Measurements from ENCODE around the gene CYP2J2.
"Not testable (repeated sequence)": the region's sequence is repeated elsewhere in the genome, so short reads cannot be mapped to it uniquely, and the experiment has no call there.

The CYP2J2 gene

GRCh38 chr1:59857679-59858354 lies 68.8 kb downstream of the CYP2J2 start:
- DNase-seq, result no peak

GRCh38 chr1:59856725-59857338 lies 69.7 kb downstream of the CYP2J2 start:
- no peak for DNase-seq

DNA sequence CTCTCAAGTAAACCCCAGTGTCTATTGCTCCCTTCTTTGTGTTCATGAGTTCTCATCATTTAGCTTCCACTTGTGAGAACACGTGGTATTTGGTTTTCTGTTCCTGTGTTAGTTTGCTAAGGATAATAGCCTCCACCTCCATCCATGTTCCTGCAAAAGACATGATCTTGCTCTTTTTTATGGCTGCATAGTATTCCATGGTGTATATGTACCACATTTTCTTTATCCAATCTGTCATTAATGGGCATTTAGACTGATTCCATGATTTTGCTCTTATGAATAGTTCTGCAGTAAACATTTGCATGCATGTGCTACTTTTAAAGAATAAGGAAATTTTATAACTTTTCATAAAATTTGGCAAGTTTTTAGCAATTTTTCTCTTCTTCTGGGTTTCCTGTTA lies 71.3 kb downstream of the CYP2J2 start:
- not testable (repeated sequence) for DNase-seq

GRCh38 chr1:59852117-59852516 lies 74.5 kb downstream of the CYP2J2 start:
- DNase-seq, result no peak

DNA sequence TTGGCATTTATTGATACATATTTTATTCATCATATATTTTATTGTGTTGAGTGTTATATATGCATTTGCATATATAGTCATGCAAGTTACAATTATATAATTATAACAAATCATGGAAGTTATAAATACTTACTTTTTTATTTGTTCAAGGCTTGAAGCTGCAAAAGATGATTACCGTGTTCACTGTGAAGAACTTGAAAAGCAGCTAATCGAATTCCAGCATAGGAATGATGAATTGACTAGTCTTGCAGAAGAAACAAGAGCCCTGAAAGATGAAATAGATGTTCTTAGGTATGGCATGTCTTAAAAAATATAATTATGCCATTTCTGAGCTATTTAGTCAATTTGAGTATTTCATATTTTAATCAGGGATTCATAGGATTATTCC lies 79.7 kb downstream of the CYP2J2 start:
- no peak for DNase-seq

- no peak for DNase-seq
These were observed 80.2 kb downstream of the CYP2J2 start for GRCh38 chr1:59846209-59846894.

GRCh38 chr1:59845091-59845490 lies 81.5 kb downstream of the CYP2J2 start:
- DNase-seq, result no peak
